CD14-positive monocyte (primary cell): ENCODE results near the gene TOR1B. TPM values are rescaled to one million over a fixed set of nuclear protein-coding genes. Genes with fewer than 3 reads are reported as not detected.

Experiments
- DNase-seq, 3 donors: peaks; one replicate each; pipeline ENCODE4 v3.0.0-alpha.2; 2011 to 2022
- H2AFZ ChIP-seq: 2 replicates; pipeline ENCODE4 v1.6.0; 2012; ENCODE audit warnings: mild to moderate bottlenecking, low read depth, low read length, inconsistent platforms; ENCODE audit not compliant: insufficient read depth, poor library complexity, severe bottlenecking
- H3K27ac ChIP-seq, 2 donors: 1 replicate in 1 of 2; 2 replicates in 1 of 2; pipeline ENCODE4 v1.5.1; 2012 to 2013; ENCODE audit warnings: low read length in 2 of 2, control low read depth in 1 of 2, inconsistent platforms in 1 of 2, low read depth in 1 of 2, mild to moderate bottlenecking in 1 of 2
- H3K27me3 ChIP-seq, 2 donors: one replicate each; pipeline versions ENCODE4 v1.6.0 to v1.6.1; 2011 to 2013; ENCODE audit warnings: low read length in 2 of 2; ENCODE audit not compliant: control insufficient read depth in 2 of 2, insufficient read depth in 2 of 2
- H3K36me3 ChIP-seq, 2 donors: replicated peaks in 1 of 2; 1 replicate in 1 of 2; 2 replicates in 1 of 2; pipeline versions ENCODE4 v1.5.1 to v1.6.1; 2012 to 2013; ENCODE audit warnings: low read length in 2 of 2, control low read depth in 1 of 2, inconsistent platforms in 1 of 2, mild to moderate bottlenecking in 1 of 2; ENCODE audit not compliant: insufficient read depth in 2 of 2, control insufficient read depth in 1 of 2
- H3K4me1 ChIP-seq, 2 donors: 1 replicate in 1 of 2; 2 replicates in 1 of 2; pipeline versions ENCODE4 v1.5.1 to v1.6.1; 2012 to 2013; ENCODE audit warnings: low read length in 2 of 2, control low read depth in 1 of 2, inconsistent platforms in 1 of 2, mild to moderate bottlenecking in 1 of 2, moderate library complexity in 1 of 2; ENCODE audit not compliant: insufficient read depth in 2 of 2, control insufficient read depth in 1 of 2
- H3K4me2 ChIP-seq: replicated peaks from 2 replicates; pipeline ENCODE3; 2012; ENCODE audit warnings: low read length, moderate library complexity, mild to moderate bottlenecking; ENCODE audit not compliant: poor library complexity, severe bottlenecking; ENCODE audit errors: extremely low read depth
- H3K4me3 ChIP-seq, 3 experiments: fragments of 200-600 bp in 1 of 3; sonication (generic) in 1 of 3; replicated peaks in 1 of 3; 1 replicate in 2 of 3; 2 replicates in 1 of 3; pipeline ENCODE4 v1.5.1; 2011 to 2013; ENCODE audit warnings: low read length in 3 of 3, mild to moderate bottlenecking in 3 of 3, control low read depth in 2 of 3, low read depth in 2 of 3, inconsistent platforms in 1 of 3, moderate library complexity in 1 of 3
- H3K79me2 ChIP-seq: 2 replicates; pipeline ENCODE4 v1.6.0; 2012; ENCODE audit warnings: mild to moderate bottlenecking, control low read depth, inconsistent platforms, low read length, moderate library complexity; ENCODE audit not compliant: insufficient read depth
- H3K9ac ChIP-seq: 2 replicates; pipeline ENCODE4 v1.6.0; 2017; ENCODE audit warnings: low read length, mild to moderate bottlenecking; ENCODE audit not compliant: insufficient read depth, poor library complexity, severe bottlenecking
- H3K9me3 ChIP-seq, 2 donors: replicated peaks in 1 of 2; 1 replicate in 1 of 2; 2 replicates in 1 of 2; pipeline versions ENCODE4 v1.5.1 to v1.6.1; 2012 to 2013; ENCODE audit warnings: low read length in 2 of 2, control low read depth in 1 of 2; ENCODE audit not compliant: control insufficient read depth in 1 of 2, insufficient read depth in 1 of 2
- H4K20me1 ChIP-seq: 2 replicates; pipeline ENCODE4 v1.6.0; 2012; ENCODE audit warnings: mild to moderate bottlenecking, low read length, control low read depth, moderate library complexity; ENCODE audit not compliant: insufficient read depth
- H3K27ac Mint-ChIP-seq, 7 donors: one replicate each; pipeline ENCODE4 v1.8.0; 2020; ENCODE audit warnings: mild to moderate bottlenecking in 7 of 7, mixed read lengths in 7 of 7, moderate library complexity in 6 of 7, inconsistent platforms in 2 of 7
- H3K27me3 Mint-ChIP-seq, 3 donors: one replicate each; pipeline ENCODE4 v1.8.0; 2021 to 2022; ENCODE audit warnings: low read depth in 3 of 3, mild to moderate bottlenecking in 3 of 3, mixed read lengths in 3 of 3, moderate library complexity in 3 of 3, inconsistent platforms in 1 of 3
- H3K36me3 Mint-ChIP-seq, 2 donors: one replicate each; pipeline ENCODE4 v1.8.0; 2020; ENCODE audit warnings: mixed read lengths in 2 of 2, inconsistent platforms in 1 of 2, mild to moderate bottlenecking in 1 of 2
- H3K4me1 Mint-ChIP-seq: one replicate; pipeline ENCODE4 v1.8.0; 2020; ENCODE audit warnings: mild to moderate bottlenecking, mixed read lengths
- H3K4me3 Mint-ChIP-seq, 2 donors: one replicate each; pipeline ENCODE4 v1.8.0; 2020; ENCODE audit warnings: mild to moderate bottlenecking in 2 of 2, mixed read lengths in 2 of 2, moderate library complexity in 1 of 2
- H3K9me3 Mint-ChIP-seq, 7 donors: one replicate each; pipeline ENCODE4 v1.8.0; 2020 to 2022; ENCODE audit warnings: mixed read lengths in 7 of 7, mild to moderate bottlenecking in 6 of 7, moderate library complexity in 6 of 7, inconsistent platforms in 2 of 7
- CTCF ChIP-seq: fragments of 200-600 bp; IDR thresholded peaks from one replicate; pipeline ENCODE4 v1.8.0; 2022; ENCODE audit warnings: antibody characterized with exemption, mild to moderate bottlenecking
- WGBS: methylation state at CpG from one replicate; pipeline ENCODE4 v1.1.5; 2013; ENCODE audit warnings: missing lambda C conversion rate; ENCODE audit not compliant: insufficient coverage; 5-methylcytosine and 5-hydroxymethylcytosine counted together
- intact Hi-C, 2 donors: fragments of 100-400 bp; cut with micrococcal nuclease; formaldehyde crosslinking; loops; one replicate each; pipeline versions ENCODE4 v1.15.0 to v1.15.1; 2023
- polyA plus RNA-seq, 3 donors: library from polyadenylated mRNA; depleted of rRNA in 1 of 3; unstranded in 2 of 3; stranded (reverse) in 1 of 3; fragments of 300-500 nt in 2 of 3; fragments of >200 nt in 1 of 3; fragmentation: Illumina TruSeq in 2 of 3; gene quantifications; 1 replicate in 2 of 3; 2 replicates in 1 of 3; pipeline ENCODE4 v1.2.3, GENCODE V29; 2012 to 2021

Gene TOR1B
- polyA plus RNA-seq, 3 donors = 15.8 to 22.5 (median 18.0) TPM

DNA sequence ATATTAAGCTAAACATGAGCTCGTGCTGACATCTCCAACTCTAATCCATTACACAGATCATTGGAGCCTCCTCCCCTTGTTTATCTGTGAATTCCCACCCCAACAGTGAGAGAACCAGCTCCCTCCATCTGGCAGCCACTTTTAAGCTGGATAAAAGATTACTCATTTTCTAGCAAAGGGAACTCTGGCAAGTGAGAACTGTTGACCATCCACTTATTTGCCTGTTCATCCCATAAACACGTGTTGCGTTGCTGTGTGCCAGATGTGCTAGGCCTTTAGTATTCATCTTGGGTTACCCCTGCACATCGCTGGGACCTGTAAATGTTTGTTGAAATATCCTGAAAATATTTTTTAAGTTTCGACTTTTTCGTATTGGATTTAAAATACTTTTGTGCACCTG is 23.4 kb downstream of the TOR1B start:
- TF ChIP-seq CTCF = no peak
- peaks cover 10 to 13% of the 10 kb centered on the region in 2 donors for H3K4me1 ChIP-seq
- H3K36me3 ChIP-seq = peaks cover 50 to 64% of the 10 kb centered on the region in 2 donors
- no peak overlapping the region for H3K4me3 ChIP-seq
- no peak overlapping the region for H3K4me2 ChIP-seq
- Mint-ChIP-seq H3K4me1 (peaks cover 9% of the 10 kb centered on the region), H3K9me3 (no peaks in the 10 kb centered on the region), H3K27ac (no peak overlapping the region), H3K4me3 (no peak overlapping the region), H3K27me3 (peaks cover 0 to 3% (median 1%) of the 10 kb centered on the region in 3 donors), H3K36me3 (peaks cover 47 to 60% of the 10 kb centered on the region in 2 donors)
- H3K9me3 ChIP-seq = no peaks in the 10 kb centered on the region
- no peak overlapping the region for H2AFZ ChIP-seq
- WGBS = 100% methylated on average over 1 of the region's 6 CpGs
- H3K27ac ChIP-seq = no peak overlapping the region
- no peaks in the 10 kb centered on the region for H3K27me3 ChIP-seq
- intact Hi-C loops = no loop called here
- no peaks in the 10 kb centered on the region for H4K20me1 ChIP-seq
- no peak overlapping the region for H3K9ac ChIP-seq
- DNase-seq = no peak
- H3K79me2 ChIP-seq = peaks cover 23% of the 10 kb centered on the region

DNA sequence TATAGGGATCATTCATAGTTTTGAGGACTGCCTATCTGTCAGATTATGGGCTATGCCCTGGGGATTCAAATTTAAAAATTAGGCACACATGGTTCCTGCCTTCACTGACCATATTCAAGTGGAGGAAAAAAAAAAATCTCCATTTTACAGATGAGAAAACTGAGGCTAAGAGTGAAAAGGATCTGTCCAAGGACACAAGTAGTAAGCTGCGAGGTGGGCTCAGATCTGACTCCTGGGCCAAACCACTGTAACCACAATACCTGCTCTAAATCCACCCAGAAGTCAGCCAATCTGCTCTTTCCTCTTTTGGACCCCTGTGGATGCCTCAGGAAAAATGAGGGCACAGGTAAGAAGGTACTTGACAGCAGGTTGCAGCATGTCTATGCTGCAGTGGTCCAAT is 23.8 kb downstream of the TOR1B start:
- Mint-ChIP-seq H3K4me1 (peaks cover 9% of the 10 kb centered on the region), H3K4me3 (no peak overlapping the region), H3K36me3 (peaks cover 51 to 60% of the 10 kb centered on the region in 2 donors), H3K27me3 (peaks cover 0 to 3% (median 1%) of the 10 kb centered on the region in 3 donors), H3K27ac (no peak overlapping the region), H3K9me3 (no peaks in the 10 kb centered on the region)
- Histone ChIP-seq H3K4me3 (no peak overlapping the region), H3K27me3 (no peaks in the 10 kb centered on the region), H3K9ac (no peak overlapping the region), H3K9me3 (no peaks in the 10 kb centered on the region), H2AFZ (no peak overlapping the region), H3K27ac (no peak overlapping the region), H4K20me1 (no peaks in the 10 kb centered on the region), H3K36me3 (peaks cover 50 to 64% of the 10 kb centered on the region in 2 donors), H3K4me1 (peaks cover 10 to 13% of the 10 kb centered on the region in 2 donors), H3K4me2 (no peak overlapping the region), H3K79me2 (peaks cover 19% of the 10 kb centered on the region)
- DNase-seq = no peak
- intact Hi-C loops = no loop called here
- no peak for TF ChIP-seq CTCF
- no CpG with 5 or more reads among the region's 1 CpG for WGBS
